ENCODE results near the gene SLC22A4. TPM values are rescaled to one million over a fixed set of nuclear protein-coding genes. Genes with fewer than 3 reads are reported as not detected.

SLC22A4 gene
- 3.5 to 4.7 TPM (median 4.2 TPM) in 5 replicates for total RNA-seq (2022; extraction: Qiagen RNA extraction; ENCODE audit: low read depth)

DNA sequence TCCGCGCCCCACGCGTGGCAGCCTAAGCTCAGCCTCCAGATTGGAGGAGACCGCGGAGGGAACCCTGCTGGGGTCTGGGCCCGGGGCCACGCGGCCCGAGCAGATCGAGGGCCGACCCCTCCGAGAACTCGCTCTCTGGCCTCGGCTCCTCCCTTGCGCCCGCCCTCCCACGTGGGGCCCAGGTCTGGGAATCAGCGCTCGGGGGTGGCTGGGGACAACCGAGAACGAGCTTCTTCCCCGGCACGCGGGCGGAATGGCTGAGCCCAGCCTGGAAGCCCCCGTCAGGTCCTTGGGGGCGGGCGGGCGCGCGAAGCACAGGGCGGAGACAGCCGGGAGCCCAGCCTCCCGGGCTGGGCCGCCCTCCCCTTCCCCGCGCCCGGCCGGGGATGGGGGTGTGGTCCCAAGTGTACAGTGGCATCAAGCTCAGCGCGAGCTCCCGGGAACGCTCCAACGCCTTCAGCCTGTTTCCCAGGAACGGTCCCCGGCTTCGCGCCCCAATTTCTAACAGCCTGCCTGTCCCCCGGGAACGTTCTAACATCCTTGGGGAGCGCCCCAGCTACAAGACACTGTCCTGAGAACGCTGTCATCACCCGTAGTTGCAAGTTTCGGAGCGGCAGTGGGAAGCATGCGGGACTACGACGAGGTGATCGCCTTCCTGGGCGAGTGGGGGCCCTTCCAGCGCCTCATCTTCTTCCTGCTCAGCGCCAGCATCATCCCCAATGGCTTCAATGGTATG lies at the start of gene SLC22A4:
Gene SLC22A4 (plus strand): TSS at position 403 of the 736 bp plus-strand sequence. CDS start 223 bp downstream, at position 626.

DNA sequence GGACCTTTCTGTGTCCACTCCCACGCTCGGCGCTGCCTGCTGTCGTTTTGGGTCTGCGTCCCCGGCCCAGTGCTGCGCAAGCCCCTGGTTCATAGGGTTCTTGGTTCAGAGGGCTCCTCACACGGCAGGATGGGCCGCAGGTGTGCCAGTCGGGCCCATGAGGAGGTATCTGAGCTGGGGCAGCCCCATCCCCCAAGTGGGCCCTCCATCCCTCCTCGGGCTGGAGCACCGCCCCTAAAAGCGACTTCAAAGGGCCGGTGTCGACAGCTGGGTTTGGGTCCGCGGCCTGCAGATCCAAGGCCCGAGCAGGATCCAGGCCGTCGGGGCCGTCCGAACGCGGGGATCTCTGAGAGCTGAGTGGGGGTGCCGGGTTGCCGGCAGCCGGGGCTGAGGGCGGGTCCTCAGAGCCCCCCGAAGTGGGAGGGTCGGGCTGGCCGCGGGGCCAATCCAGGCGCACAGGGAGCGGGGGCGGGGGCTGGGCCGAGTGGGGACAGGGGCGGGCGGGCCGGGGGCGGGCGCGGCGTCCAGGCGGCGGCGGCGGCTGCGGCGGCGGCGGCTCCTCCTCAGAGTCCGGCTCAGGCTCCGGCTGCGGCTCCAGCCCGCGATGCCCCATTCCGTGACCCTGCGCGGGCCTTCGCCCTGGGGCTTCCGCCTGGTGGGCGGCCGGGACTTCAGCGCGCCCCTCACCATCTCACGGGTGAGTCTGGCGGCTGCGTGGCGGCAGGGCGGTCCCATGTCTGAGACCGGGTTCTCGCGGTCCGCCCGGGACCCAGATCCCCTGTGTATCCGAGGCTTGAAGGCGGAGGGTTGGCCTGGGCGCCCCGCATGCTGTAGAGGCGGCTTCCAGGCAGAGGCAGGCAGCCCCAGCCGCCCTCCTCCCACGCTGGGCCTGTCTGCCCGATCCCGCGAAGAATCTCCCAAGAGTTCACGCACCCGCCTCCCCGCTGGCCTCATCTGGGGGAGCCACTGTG lies 36.8 kb upstream of the SLC22A4 start, which contains the start of gene PDLIM4:
Gene PDLIM4 (plus strand): TSS at position 566 of the 971 bp plus-strand sequence. CDS start 39 bp downstream, at position 605.

DNA sequence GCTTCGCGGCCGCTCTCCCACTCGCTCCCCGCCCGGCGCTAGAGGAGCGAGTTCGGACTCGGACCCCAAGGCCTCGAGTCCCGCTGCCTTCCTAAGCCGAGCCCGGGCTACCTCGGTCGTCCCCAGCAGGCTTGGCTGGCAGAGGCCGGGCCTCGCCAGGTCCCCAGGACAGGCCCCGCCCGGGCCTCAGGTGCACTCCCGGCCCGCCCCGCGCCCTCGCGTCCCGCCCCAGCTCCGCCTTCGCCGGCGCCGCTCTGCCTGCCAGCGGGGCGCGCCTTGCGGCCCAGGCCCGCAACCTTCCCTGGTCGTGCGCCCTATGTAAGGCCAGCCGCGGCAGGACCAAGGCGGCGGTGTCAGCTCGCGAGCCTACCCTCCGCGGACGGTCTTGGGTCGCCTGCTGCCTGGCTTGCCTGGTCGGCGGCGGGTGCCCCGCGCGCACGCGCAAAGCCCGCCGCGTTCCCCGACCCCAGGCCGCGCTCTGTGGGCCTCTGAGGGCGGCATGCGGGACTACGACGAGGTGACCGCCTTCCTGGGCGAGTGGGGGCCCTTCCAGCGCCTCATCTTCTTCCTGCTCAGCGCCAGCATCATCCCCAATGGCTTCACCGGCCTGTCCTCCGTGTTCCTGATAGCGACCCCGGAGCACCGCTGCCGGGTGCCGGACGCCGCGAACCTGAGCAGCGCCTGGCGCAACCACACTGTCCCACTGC lies 75.4 kb downstream of the SLC22A4 start, which contains the start of gene SLC22A5:
Gene SLC22A5 (plus strand): TSS at position 237 of the 707 bp plus-strand sequence. CDS start 263 bp downstream, at position 500.

Other genes with a start within 250 kb of the SLC22A4 start
- not detected in 5 replicates for gene IL3, start 233.7 kb upstream of the SLC22A4 start, total RNA-seq (2022; extraction: Qiagen RNA extraction; ENCODE audit: low read depth)
- 0.31 to 0.97 TPM (median 0.47 TPM) in 4 of 5 replicates, not detected in the other for gene CSF2, start 220.6 kb upstream of the SLC22A4 start, total RNA-seq (2022; extraction: Qiagen RNA extraction; ENCODE audit: low read depth)
- 35.8 to 44.3 TPM (median 42.4 TPM) in 5 replicates for gene P4HA2, start 66.5 kb upstream of the SLC22A4 start, total RNA-seq (2022; extraction: Qiagen RNA extraction; ENCODE audit: low read depth)
- 0.26 to 0.43 TPM (median 0.35 TPM) in 4 of 5 replicates, not detected in the other for gene PDLIM4, start 36.7 kb upstream of the SLC22A4 start, total RNA-seq (2022; extraction: Qiagen RNA extraction; ENCODE audit: low read depth)
- gene SLC22A5, start 75.3 kb downstream of the SLC22A4 start, total RNA-seq (2022; extraction: Qiagen RNA extraction; ENCODE audit: low read depth) = 16.0 to 19.7 TPM (median 16.9 TPM) in 5 replicates
- gene IRF1, start 196.4 kb downstream of the SLC22A4 start, total RNA-seq (2022; extraction: Qiagen RNA extraction; ENCODE audit: low read depth) = 32.4 to 38.0 TPM (median 36.1 TPM) in 5 replicates
- not detected in 5 replicates for gene IL5, start 249.1 kb downstream of the SLC22A4 start, total RNA-seq (2022; extraction: Qiagen RNA extraction; ENCODE audit: low read depth)

All from A549 treated with CpdA at 1 μM for 4 hours (cell line).